Esophagus mucosa (tissue), 1 donor: ENCODE measurements around the gene DIRAS1. TPM values are rescaled to one million over a fixed set of nuclear protein-coding genes. Genes with fewer than 3 reads are reported as not detected.

Source experiments
- ATAC-seq: fragments of 200-7000 bp; cut with Tn5 transposase; one replicate; pipeline ENCODE4 v1.9.1; 2020
- total RNA-seq: library from RNA; stranded (reverse); gene quantifications from one replicate; pipeline ENCODE4 v1.2.4, GENCODE V29; 2023
- donor health status: DM: yes; HTN: yes; CAD: no.

DIRAS1 gene, protein sequence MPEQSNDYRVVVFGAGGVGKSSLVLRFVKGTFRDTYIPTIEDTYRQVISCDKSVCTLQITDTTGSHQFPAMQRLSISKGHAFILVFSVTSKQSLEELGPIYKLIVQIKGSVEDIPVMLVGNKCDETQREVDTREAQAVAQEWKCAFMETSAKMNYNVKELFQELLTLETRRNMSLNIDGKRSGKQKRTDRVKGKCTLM
- total RNA-seq, result 1.00 TPM

DNA sequence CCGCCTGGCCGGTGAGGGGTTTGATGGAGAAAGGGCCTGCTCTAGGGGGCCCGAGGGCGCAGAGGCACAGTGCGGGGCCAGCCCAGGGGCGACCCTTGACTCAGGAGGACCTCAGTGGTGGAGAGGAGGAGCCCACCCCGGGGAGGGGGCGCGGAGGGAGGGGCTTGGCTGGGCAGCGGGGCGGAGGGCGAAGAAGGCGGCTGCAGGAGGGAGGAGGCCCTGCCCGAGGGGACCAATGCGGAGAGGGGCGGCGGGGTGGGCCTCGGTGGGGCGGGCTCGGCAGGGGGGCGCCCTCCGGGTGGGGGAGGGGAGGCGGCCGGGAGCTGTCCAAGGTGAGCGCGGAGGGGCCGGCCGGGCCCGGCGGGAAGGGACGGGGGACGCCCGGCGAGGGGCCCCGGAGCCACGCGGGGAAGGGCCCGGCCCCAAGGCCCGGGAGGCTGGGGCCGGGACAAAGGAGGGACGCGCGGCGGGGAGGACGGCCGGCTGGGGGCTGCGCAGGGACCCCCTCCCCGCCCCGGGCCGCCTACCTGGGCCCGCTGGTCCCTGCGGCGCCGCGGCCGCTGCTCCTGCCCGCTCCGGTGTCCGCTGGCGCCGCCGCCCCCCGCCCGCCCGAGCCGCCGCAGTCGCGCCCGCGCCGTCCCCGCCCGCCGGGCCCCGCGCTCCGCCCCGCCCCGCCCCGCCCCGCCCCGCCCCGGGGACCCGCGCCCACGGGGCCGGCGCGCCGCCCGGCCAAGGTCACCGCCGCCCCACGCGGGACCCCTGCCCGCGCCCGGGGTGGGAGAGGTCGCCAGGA is at the start of gene DIRAS1:
Gene DIRAS1 (minus strand): TSS at position 596 of the 793 bp plus-strand sequence. CDS start 3,566 bp downstream, outside the sequence.
- ATAC-seq, result peak; percentile 11

GRCh38 chr19:2770055-2771013 is 49.2 kb upstream of the DIRAS1 start:
- ATAC-seq, result no peak

DNA sequence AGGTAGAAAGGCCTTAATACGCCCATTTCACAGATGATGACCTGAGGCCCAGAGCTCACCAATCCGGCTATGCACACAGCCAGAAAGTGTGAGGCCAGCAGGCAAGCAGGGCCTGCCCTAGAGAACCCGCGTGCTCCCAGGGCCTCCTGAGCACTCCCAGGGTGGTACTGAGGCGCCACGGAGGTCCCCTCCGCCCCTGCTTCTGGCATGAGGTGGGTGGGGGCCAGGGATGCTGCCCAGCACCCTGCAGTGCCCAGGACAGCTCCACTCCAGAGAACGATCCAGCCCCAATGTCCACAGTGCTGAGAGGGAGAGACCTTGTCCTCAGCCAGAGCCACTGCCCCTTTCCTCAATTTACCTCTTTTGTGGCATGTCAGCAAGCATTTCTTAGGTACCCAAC is 48.0 kb upstream of the DIRAS1 start:
- ATAC-seq, result no peak

DNA sequence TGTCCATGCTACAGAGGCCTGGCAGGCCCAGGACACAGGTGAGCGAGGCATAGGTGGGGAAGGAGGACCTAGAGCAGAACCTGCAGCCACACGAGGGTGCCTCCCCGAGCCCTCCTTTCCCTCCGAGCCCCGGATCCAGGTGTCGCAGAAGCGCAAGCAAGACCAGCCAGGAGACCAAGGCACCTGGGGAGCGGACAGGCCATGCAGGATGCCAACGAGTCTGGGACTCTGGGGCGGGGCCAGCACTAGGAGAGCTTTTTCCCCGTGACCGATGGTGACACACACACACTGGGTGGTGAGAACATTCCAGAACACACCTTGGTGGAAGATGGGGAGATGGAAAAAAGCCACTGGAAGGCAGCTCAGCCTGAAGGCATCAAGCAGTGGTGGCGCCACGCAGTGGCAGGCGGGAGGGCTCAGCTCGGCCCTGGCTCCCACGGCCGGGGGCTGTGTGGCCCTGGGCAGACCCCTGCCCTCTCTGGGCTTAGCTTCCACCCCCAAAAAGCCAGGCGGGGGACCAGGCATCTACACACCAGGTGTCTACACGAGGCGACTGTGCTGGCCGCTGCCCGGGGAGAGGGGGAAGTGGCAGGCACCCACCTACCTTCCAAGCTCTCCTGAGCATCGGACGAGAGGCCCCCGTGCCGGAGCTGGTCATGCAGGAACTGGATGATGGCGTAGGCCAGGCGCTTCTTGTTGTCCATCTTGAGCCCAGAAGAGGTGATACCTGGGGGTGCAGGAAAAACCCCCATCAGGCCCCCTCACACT is 47.4 kb upstream of the DIRAS1 start:
- peak; percentile 65 for ATAC-seq

DNA sequence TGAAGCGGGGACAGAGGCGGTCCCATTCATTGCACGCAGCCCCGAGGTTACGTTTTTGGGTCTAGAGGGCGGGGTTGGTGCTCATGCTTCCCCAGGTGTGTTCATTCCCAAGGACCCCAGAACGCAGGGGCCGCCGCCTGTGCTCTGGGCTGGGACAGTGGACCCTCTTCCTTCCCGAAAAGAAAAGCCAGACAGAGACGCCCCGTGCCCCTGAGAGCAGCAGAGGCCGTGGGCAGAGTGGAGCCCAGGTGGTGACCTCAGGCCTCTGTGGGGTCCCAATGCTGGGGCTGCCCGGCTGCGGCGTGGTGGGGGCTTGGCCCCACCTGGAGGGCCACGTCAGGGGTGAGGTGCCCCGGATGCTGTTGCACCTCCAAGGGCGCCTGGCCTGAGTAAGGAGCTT is 46.5 kb upstream of the DIRAS1 start:
- ATAC-seq, result peak; percentile 3

GRCh38 chr19:2766594-2767372 is 45.6 kb upstream of the DIRAS1 start:
- no peak for ATAC-seq

DNA sequence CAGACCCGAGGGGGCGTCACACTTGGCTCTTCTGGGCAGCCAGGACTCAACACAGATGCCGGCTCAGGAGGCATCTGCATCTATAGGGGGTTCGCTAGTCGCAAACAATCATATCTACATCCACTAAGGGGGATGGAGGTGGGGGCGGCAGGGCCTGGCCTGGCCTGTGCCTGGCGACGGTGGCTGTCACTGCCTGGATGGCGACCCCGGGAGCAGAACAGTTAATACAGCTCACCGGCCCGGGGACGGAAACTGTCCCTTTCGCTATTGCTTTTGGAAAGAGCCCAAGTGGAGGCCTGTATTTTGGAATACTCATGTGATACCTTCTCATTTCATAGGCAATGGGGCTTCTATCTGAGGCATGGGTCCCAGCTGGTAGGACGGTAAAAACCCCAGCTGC is 44.2 kb upstream of the DIRAS1 start:
- ATAC-seq, result no peak

DNA sequence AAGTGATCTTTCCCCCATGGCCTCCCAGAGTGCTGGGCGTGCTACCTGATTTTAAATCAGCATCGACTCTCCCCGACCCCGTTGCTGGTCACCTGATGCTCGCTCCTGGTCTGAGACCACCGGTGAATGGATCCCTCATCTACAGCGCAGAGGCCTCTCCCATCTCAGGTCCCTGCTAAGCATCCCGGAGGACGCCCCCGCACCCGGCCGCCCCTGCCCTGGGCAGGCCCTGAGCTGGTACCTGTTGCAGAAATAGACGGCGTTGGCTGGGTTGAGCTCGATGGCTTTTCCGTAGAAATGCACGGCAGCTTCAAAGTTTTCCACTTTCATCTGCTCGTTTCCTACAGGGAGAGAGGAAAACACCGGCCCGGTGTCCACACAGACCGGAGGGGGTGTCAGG is 43.8 kb upstream of the DIRAS1 start:
- no peak for ATAC-seq

GRCh38 chr19:2763687-2764086 is 42.5 kb upstream of the DIRAS1 start:
- ATAC-seq, result no peak

- no peak for ATAC-seq
Observed at GRCh38 chr19:2762783-2763496, 41.8 kb upstream of the DIRAS1 start.

GRCh38 chr19:2761876-2762782 is 41.0 kb upstream of the DIRAS1 start:
- no peak for ATAC-seq

DNA sequence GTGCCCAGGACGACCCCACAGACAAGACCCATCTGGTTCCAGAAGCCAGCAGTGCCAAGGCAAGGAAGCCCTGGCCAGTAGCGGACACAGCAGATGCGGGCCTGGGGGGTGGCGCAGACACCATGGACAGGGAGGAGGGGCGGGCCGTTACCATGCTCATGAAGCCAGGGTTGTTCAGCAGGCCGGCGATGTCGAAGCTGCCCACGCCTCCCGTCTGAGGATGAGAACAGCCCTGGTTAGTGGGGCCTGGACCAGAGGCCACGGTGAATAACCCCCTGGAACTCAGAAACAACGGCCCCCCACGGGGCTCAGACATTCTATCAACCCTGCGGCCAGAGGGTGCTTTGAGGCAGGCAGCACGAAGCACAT is 40.1 kb upstream of the DIRAS1 start:
- ATAC-seq, result peak; percentile 6

DNA sequence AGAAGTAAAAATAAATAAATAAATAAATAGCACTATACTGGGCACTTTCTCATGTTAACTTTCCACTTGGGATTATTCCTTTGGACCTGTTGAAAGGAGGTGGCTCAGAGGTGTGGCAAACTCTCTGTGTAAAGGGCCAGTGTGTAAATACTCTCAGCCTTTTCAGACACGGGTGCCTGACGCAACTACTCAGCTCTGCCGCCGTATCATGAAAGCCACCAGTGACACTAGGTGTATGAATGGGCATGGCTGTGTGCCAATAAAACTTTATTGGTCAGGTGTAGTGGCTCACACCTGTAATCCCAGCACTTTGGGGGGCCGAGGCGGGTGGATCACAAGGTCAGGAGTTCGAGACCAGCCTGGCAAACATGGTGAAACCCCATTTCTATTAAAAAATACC is 38.8 kb upstream of the DIRAS1 start:
- ATAC-seq, result no peak

DNA sequence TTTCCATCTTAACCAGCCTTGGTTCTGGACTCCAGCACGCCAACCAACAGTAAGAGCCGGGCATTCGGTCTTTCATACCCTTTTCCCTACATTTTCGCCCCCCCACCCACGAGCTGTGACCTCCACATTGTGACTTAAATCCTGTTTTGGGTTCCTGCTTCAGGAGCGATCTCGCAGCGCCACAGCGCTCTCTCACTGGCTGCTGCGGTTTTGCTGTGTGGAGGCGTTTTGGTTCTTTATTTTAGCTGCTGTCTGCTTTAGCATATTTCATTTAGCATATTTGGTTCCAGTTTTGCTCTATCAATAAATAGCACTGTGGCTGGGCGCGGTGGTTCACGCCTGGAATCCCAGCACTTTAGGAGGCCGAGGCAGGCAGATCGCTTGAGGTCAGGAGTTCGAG is 38.2 kb upstream of the DIRAS1 start:
- ATAC-seq, result no peak

- no peak for ATAC-seq
Observed at GRCh38 chr19:2758601-2759313, 37.6 kb upstream of the DIRAS1 start.

GRCh38 chr19:2756921-2757881 is 36.0 kb upstream of the DIRAS1 start:
- ATAC-seq, result peak; percentile 4

- no peak for ATAC-seq
Observed at GRCh38 chr19:2756477-2756876, 35.3 kb upstream of the DIRAS1 start.

DNA sequence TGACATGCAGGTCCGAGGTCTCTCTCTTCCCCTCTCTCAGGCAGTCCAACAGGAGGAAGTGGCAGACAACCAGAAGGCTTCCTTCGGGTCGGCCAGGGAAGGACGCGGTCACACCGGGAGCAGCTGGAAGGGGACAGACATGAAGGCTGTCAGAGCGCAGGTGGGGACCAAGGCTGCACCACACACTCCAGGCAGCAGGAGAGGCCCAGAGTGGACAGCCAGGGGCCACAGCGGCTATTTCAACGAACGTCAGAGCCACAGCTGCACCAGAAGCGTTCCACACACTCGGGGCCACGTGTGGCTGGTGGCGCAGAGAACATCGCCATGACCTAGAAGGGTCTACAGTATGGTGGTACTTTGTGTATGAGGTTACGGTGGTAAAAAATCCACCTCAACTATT is 34.6 kb upstream of the DIRAS1 start:
- ATAC-seq, result no peak
